ENCODE measurements around the gene SCYL3.
"Not testable (repeated sequence)": the region's sequence is repeated elsewhere in the genome, so short reads cannot be mapped to it uniquely, and the experiment has no call there.

Gene SCYL3

DNA sequence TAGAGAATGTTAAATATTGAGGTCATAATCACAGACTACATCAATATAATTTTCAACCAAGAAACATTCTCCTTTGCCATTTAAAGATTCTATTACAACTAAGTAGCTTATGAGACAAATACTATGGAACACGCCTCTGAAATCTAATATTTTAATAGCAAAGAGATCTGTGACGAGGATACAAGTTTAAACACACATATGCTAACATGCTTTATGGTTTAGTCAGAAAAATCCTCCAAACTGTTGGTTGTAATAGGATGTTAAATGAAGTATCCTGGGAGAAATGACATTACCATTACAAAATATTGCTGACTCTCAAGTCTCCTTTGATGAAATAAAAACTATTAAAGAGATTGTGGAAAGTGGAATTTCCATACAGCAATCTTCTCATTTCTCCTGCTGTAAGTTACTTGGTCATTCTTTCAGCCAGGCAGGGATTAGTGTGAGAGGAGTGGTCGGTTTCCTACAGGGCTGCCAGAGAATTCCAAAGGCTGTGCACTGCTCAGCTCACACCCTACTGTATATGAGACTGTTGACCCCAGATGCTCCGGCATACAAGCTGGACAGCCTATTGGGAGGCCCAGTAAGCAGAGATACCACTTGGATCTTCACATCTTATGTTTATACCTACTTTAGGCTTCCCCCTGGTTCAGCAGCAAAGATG is 26.6 kb downstream of the SCYL3 start:
- DNase-seq, result no peak

DNA sequence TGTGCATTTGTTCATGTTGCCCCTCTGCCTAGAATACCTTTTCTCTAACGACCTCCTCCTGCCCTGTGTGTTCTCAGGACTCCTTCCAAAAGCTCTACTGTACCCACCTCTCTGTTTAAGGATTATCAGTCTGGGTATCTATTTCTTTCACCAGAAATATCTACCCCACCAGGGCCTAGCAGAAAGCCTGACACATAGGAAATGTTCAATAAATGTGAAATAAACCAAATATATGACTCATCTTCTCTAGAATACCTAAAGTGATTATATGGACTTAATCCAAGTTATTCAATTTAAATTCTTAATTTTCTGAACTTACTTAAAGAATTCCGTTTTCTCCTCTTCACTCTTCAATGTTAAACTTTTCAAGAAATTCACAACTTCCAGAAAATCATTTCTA is 27.1 kb downstream of the SCYL3 start:
- DNase-seq, result no peak

DNA sequence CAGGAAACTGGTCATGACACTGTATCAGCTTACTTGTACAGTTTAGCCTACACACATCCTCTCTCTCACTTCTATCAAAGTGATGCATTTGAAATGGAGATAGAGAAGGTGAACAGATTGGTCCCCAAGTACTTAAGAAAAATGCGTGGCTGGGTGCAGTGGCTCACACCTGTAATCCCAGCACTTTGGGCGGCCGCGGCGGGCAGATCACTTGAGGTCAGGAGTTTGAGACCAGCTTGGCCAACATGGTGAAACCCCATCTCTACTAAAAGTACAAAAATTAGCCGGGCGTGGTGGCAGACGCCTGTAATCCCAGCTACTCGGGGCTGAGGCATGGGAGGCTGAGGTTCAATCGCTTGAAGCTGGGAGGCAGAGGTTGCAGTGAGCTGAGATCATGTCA is 29.2 kb downstream of the SCYL3 start:
- DNase-seq, result not testable (repeated sequence)

DNA sequence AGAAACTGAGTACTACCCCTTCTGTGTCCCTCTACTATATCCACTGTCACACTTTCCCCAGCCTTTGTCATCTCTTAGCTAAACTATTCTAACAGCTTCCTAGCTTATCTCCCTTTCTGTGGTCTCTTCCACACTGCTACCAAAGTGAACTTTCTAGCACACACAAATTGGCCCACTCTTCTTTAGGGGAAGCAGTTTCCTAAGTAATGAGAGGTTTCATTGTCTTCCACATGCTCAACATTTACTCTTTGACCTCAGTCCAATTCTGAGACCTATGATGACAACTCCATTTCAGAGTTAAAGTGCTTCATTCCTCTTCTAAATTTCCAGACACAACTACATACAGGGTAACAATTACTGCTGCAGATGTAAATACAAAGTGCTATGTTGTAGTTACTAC is 32.9 kb downstream of the SCYL3 start:
- DNase-seq, result no peak

DNA sequence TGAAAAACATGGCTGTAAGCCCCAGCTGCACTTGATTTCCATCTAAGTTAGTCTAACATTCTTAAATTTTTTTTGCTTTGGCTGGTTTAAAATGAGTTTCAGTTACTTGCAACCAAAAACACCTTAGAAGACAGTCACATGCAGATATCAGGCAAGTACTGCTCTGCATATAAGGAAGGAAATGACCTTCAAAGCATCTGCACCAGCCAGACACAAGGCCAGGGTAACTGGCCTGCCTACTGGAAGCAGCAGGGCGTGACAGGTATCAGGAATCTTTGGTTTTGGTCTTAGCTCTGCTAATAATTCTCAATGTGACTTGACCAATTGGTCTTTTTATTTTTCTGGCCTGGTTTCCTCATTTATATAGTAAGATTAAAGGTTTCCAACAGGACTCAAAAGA is 33.5 kb downstream of the SCYL3 start:
- no peak for DNase-seq

DNA sequence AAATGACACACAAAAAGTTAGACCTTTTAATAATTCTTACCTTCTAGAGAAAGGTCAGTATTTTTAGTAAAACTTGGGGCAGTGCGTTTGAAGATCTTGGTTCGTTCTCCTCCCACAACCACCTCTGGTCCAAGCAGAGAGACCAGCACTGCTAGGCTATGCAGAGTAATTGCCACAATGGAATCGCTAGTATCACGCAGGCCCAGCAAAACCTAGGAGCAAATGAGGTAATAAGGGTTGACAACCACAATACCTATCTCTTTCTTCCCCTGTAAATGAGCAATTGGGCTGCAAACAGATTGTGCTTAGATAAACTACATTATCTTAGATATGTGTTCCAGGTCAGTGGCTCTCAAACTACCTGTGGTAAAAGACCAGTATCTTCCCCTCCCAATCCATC is 34.7 kb downstream of the SCYL3 start:
- DNase-seq, result no peak

DNA sequence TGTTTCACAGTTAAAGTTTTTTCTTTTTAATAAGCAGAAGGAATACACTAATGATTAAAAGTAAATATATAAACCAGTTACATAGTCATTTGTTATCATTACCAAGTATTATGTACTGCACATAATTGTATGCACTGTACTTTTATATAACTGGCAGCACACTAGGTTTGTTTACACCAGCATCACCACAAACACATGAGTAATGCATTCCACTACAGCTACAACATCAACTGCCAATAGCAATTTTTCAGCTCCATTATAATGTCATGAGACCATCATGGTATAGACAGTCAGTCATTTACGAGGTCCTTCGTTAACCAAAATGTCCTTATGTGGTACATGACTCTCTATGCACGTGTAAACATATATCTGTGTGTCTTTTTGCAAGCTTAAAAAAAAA is 35.2 kb downstream of the SCYL3 start:
- no peak for DNase-seq

DNA sequence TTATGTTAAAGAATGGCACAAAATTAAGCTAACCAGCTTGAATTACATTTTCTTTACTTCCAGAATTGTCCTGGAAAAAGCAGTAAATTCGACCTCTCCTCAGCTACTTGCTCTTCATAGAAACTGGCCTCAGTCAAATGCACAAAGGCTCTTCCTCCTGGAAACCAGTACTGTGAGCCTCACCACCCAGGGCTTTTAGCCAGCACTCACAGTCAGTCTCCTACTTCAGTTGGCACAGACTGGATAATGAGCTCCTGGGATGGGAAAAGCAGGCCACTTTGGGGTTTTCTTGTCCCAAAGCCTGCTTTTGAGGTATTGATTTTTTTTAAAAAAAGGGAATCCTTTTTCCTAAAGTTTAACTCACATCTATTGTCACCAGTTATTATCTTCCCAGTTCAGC is 40.4 kb downstream of the SCYL3 start:
- no peak for DNase-seq

DNA sequence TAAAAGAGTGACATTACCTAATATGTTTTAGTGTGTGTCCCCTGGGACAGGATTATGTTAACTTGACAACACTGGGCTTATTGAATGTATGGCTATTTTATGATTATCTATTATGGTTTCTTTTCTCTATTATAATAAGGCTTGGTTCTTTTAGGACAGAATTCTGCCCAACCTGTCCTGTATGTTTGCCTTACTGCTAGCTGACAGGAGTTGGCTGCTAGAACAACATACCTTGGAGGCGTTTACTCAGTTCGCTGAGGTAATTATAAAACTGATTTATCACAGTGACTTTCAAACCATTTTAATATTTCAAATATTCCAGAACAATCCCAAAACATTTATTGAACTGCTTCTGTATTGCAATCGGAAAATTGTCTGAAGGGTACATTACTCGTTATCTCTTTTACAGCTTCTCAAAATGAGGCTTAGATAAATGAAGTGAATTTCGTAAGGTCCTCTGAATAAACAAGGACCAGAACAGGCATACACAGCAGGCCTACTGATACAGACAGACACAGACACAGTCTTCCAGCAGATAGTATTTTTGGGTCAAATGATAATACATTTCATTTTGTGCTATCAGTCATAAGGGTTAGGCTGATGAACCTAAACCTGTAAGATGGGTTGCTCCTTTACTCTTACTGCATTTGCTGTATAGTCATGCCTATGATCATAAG is 44.2 kb downstream of the SCYL3 start:
- DNase-seq, result no peak

DNA sequence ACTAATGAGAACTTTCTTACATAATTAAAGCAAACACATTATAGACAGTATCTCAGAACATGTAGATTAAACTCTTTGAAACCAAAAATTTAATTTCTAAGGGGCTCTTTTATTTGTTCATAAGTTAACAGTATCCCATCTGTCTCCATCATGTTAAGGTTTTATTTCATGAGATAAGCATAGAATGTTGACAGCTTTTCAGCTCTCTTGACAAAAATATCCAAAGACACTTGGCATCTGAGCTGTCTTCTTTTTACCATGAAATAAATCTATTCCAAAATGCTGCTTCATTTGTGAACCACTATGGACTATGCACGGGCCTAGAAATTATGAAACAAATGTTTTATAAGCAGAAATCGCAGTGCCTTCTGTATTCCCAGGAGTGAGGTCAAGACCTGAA is 45.2 kb downstream of the SCYL3 start:
- no peak for DNase-seq

DNA sequence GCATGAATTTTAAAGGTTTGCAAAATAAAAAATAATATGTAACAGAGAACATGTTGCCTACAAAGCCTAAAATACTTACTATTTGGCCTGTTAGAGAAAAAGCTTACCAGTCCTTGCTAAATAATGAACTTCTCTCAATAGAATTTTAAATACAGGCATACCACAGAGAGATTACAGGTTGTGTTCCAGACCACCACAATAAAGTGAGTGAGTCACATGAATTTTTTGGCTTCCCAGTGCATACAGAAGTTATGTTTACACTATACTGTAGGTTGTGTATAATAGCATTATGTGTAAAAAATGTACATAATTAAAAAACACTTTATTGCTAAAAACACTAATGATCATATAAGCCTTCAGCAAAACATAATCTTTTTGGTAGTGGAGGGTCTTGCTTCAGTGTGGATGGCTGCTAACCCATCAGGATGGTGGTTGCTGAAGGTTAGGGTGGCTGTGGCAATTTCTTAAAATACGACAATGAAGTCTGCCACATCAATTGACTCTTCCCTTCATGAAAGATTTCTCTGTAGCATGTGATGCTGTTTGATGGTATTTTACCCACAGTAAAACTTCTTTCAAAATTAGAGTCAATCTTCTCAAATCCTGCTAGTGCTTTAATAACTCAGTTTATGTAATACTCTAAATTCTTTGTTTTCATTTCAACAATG is 48.6 kb downstream of the SCYL3 start:
- no peak for DNase-seq

DNA sequence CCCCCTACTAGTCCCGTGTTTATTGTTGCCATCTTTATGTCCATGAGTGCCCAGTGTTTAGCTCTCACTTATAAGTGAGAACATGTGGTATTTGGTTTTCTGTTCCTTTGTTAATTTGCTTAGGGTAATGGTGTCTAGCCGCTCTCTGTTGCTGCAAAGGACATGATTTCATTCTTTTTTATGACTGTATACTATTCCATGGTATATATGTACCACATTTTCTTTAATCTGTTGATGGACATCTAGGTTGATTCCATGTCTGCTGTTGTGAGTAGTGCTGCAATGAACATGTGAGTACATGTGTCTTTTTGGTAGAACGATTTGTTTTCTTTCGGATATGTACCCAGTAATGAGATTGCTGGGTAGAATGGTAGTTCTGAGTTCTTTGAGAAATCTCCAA is 54.8 kb downstream of the SCYL3 start:
- DNase-seq, result no peak

DNA sequence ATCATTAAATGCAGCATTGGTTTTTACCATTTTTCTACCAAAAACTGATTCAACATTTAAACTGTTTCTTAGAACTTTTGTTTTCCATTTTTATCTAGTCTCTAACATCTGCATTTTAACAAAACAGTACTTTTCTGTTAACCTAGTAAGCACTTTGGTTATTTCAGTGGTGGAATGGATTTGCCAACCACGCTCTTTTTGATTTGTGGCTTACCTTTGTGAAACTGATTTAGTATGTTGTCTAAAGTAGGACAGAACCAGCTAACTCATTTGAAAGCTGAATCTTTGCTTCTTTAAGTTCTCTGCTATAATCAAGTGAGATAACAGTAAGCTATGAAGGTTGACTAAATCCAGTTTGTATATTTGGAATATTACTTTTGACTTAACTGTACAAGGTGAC is 57.5 kb downstream of the SCYL3 start:
- no peak for DNase-seq

DNA sequence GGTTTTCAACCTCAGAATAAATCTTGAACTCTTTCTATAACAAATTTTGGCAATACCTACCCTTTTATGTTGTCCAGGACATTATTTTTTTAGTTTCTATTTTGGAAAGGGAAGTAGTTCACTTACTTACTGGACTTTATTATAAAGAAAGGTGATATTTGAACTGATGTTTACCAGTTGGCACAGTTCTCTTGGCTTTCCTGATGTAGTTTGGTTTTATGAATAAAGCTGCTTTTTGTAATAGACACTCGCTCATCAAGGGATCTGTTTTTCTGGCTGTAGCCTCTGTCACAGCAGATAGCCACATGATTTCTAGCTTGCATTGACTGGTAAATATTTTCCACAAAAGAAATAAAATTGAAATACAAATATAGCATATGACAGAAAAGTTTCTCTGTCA is 58.0 kb downstream of the SCYL3 start:
- DNase-seq, result no peak

DNA sequence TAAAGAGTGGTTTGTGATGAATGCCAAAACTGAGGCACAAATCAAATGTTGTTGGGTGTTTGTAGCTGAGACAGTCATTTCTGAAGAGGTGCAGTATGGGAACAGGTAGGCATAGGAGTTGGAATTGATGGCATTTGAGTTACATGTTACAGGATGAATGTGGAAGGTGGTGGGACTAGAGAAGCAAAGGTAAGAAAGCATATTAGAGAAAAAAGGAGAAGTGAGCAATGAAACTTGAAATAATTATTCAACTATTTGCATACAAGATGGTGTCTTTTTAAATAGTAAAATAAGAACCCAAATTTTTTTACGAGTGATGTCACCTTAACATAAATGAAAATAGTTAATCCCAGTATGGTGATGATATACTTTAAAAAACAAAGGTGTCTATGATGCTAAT is 58.8 kb downstream of the SCYL3 start:
- no peak for DNase-seq

DNA sequence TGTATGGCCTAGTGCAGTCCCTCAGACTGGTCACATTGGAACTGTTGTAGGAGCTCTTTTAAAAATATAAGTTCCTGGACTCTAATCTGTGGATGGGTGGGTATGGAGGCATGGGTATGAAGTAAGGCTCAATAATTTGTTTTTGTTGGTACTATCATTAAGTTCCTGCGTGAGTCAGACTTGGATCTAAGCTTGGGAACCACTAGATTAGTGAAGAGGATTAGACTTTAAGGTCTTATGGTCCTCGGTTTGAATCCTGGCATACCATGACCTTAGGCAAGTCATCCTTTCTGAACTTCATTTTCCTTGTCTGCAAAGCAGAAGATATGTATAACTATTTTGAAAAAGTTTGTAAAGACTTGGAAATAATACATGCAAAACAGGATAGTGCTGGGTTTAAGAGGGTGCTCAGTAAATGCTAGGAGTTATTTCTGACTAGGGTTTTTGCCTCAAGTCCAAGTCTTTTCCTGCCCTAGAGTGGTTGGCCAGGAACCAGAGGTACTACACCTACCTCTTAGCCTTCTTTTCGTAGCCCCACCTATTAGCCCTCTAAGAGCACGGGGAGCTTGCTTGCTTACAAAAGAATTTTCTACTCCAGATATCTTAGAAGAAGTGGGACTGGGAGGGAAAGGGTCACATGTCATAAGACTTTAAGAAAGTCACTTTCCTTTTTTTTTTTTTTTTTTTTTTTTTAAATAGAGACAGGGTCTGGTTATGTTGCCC is 60.4 kb downstream of the SCYL3 start:
- no peak for DNase-seq

DNA sequence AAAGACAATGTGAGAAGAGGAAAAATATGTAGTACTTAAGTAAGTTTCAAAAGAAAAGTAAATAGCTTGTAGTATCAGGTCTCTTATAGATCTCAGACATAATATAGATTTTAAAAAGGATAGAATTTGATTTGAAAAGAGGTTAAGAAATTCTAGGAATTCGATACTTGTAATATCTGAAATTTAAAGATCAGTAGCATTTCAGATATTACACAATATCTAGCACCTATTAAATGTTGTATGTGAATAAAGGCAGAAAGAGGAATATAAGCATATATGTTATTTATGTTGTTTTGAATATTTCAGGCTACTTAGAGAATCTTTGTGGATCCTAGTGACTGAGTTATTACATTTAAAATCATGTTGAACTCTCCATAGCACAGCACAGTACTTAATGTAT is 64.0 kb downstream of the SCYL3 start:
- no peak for DNase-seq

DNA sequence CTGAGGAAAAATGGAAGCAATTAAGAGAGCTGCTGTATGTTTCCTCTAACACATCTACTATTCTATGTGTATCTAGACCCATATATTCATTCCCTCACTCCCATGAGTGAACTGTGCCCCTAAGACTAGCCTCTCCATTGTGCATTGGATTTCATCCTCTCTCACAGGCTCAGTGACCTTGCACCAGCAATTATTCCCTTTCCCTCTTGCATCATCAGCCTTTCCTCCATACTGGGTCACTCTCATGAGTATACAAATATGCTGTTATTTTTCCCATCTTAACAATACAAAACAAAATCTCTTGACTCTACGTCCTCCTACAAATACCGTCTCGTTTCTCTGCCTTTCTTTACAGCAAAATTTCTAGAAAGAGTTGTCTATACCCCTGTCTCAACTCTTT is 69.5 kb downstream of the SCYL3 start:
- no peak for DNase-seq

DNA sequence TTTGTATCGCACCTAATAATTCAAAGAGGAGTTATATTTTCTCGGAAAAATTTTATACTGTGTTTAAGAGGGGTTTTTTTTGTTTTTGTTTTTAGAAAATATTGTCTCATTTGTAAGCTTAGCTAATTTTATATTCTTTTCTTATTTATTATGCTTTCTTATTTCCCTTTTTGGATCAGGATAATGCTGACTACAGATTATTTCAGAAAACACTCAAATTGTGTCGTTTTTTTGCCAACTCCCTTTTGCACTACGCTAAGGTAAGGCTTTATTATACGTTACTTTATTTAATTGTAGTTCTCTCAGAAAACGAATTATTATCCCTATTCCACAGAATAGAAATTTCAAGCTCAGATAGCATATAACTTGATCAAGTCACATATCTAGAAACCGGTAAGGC is 72.2 kb downstream of the SCYL3 start:
- DNase-seq, result no peak

DNA sequence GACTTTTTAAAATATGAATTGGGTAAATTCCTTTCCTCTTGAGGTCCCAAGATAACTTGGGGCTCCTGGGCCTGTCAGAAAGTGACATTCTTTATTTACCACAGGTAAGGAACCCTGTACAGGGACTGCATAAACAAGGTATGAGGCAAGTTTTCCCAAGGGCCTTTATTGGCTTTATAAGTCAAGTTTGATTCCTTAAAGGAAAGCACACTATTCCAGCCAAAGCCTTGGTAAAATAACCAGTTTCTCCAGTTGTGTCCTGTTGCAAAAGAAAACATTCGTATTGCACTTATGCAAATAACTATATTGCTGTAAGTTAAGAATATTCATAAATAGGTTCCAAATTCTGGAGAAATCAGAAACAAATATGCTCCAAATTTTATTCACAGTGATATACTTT is 77.1 kb downstream of the SCYL3 start:
- no peak for DNase-seq

DNA sequence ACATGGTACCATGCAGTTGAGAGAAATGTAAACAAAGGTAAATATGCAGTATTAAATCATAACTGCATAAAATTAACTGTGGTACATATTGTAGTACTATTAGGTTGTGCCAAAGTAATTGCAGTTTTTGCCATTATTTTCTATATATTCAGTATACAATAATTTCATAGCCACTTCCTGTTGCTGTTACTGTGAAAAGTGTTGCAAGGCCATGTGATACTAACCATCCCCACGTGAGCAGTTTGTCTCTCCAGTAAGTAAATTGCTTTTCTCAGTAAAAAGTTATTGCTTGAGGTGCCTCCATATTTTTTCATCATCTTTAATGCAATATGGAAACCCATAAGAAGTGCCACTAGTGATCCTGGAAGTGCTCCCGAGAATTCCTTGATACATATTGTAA is 79.4 kb downstream of the SCYL3 start:
- DNase-seq, result no peak

DNA sequence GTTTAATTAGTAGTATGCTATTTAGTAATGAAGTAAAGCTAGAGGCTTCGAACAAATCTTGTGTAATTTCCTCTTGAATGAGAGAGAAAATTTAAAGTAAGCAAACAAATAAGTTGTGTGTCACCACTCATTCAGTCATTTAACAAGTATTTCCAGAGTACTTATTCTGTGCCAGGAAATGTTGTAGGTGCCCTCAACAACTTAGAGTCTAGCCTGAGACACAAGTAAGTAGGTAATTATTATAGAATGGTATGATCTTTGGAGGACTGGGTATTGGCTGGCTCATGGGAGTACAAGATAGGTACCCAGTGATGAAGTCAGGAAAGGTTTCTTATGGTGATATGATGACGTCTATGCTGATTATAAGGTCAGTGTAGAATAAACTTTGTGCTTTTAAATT is 81.6 kb downstream of the SCYL3 start:
- DNase-seq, result no peak

DNA sequence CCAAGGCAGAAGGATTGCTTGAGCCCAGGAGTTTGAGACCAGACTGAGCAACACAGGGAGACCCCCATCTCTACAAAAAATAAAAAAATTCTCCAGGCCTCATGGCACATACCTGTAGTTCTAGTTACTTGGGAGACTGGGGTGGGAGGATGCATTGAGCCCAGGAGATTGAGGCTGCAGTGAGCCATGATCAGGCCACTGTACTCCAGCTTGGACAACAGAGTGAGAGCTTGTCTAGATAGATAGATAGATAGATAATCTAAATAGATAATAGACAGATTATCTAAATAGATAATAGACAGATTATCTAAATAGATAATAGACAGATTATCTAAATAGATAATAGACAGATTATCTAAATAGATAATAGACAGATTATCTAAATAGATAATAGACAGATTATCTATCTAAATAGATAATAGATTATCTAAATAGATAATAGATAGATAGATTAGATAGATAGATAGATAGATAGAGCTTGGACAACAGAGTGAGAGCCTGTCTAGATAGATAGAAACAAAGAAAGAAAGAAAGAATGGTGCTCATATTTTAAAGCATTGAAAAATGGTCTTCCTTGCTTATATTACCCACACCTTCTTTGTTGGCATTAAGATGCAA is 82.2 kb downstream of the SCYL3 start:
- not testable (repeated sequence) for DNase-seq

All from MV-4-11 (cell line).